HG02571 (cell line): ENCODE measurements around the gene TMEM223.
"Not testable (repeated sequence)": the region's sequence is repeated elsewhere in the genome, so short reads cannot be mapped to it uniquely, and the experiment has no call there.

ENCODE experiments used
- ATAC-seq: cut with Tn5 transposase; IDR thresholded peaks from one replicate; pipeline ENCODE4 v1.9.1; 2021; ENCODE audit warnings: mild to moderate bottlenecking, moderate library complexity; ENCODE audit not compliant: unreplicated experiment

The TMEM223 gene

GRCh38 chr11:62753736-62754603 lies 37.8 kb downstream of the TMEM223 start, which contains the start of gene ZBTB3:
Gene ZBTB3 (minus strand): TSS chr11:62754160. CDS start chr11:62753664, 496 bp downstream.
- peak; percentile 94 for ATAC-seq

- no peak for ATAC-seq
Observed at GRCh38 chr11:62752994-62753735, 38.6 kb downstream of the TMEM223 start.

- ATAC-seq, result no peak
Observed at GRCh38 chr11:62752177-62752785, 39.5 kb downstream of the TMEM223 start.

- not testable (repeated sequence) for ATAC-seq
Observed at GRCh38 chr11:62749931-62750330, 41.9 kb downstream of the TMEM223 start.

- ATAC-seq, result no peak
Observed at GRCh38 chr11:62747475-62748160, 44.2 kb downstream of the TMEM223 start.
